Hepatocyte (in vitro differentiated cells): ENCODE results near the gene C19orf85. TPM values are rescaled to one million over a fixed set of nuclear protein-coding genes. Genes with fewer than 3 reads are reported as not detected.

ENCODE experiments used
- DNase-seq: peaks from one replicate; pipeline ENCODE4 v3.0.0-alpha.2; 2016; ENCODE audit warnings: low spot score
- H2AFZ ChIP-seq: fragments of 200-600 bp; sonication (generic); 2 replicates; pipeline ENCODE4 v1.6.0; 2016; ENCODE audit warnings: antibody characterized with exemption, mild to moderate bottlenecking
- H3K27ac ChIP-seq: fragments of 200-600 bp; sonication (generic); 2 replicates; pipeline ENCODE4 v1.5.1; 2016; ENCODE audit warnings: mild to moderate bottlenecking
- H3K27me3 ChIP-seq: fragments of 200-600 bp; sonication (generic); 2 replicates; pipeline ENCODE4 v1.6.1; 2016
- H3K36me3 ChIP-seq: fragments of 200-600 bp; sonication (generic); replicated peaks from 2 replicates; pipeline ENCODE4 v1.5.1; 2016; ENCODE audit warnings: low read depth; ENCODE audit not compliant: insufficient read depth
- H3K4me1 ChIP-seq: fragments of 200-600 bp; sonication (generic); 2 replicates; pipeline ENCODE4 v1.5.1; 2016; ENCODE audit warnings: mild to moderate bottlenecking, moderate library complexity; ENCODE audit not compliant: insufficient read depth
- H3K4me2 ChIP-seq: fragments of 200-600 bp; sonication (generic); 2 replicates; pipeline ENCODE4 v1.6.0; 2016
- H3K4me3 ChIP-seq: fragments of 200-600 bp; sonication (generic); 2 replicates; pipeline ENCODE4 v1.5.1; 2016; ENCODE audit warnings: mild to moderate bottlenecking
- H3K79me2 ChIP-seq: fragments of 200-600 bp; sonication (generic); 2 replicates; pipeline ENCODE4 v1.6.0; 2017; ENCODE audit warnings: mild to moderate bottlenecking
- H3K9me2 ChIP-seq: fragments of 200-600 bp; sonication (generic); replicated peaks from 2 replicates; pipeline ENCODE4 v1.6.0; 2017; ENCODE audit warnings: mild to moderate bottlenecking; ENCODE audit not compliant: insufficient read depth
- H3K9me3 ChIP-seq: fragments of 200-600 bp; sonication (generic); 2 replicates; pipeline ENCODE4 v1.5.1; 2016; ENCODE audit warnings: low read depth, mild to moderate bottlenecking
- H4K20me1 ChIP-seq: fragments of 200-600 bp; sonication (generic); 2 replicates; pipeline ENCODE4 v1.6.0; 2016; ENCODE audit warnings: mild to moderate bottlenecking; ENCODE audit not compliant: insufficient read depth, poor library complexity, severe bottlenecking
- CTCF ChIP-seq: fragments of 200-600 bp; sonication (generic); IDR thresholded peaks from 2 replicates; pipeline ENCODE4 v1.5.1; 2016; ENCODE audit warnings: antibody characterized with exemption, mild to moderate bottlenecking; ENCODE audit not compliant: poor library complexity
- EZH2 ChIP-seq: fragments of 200-600 bp; sonication (generic); IDR thresholded peaks from 2 replicates; pipeline ENCODE4 v1.6.1; 2016; ENCODE audit warnings: antibody characterized with exemption, mild to moderate bottlenecking, borderline replicate concordance
- EZH2phosphoT487 ChIP-seq: fragments of 200-600 bp; sonication (generic); IDR thresholded peaks from one replicate; pipeline ENCODE4 v1.6.1; 2018; ENCODE audit warnings: antibody characterized with exemption, mild to moderate bottlenecking, low read depth, moderate library complexity; ENCODE audit not compliant: unreplicated experiment, severe bottlenecking
- WGBS: methylation state at CpG from one replicate; pipeline ENCODE4 v1.1.6; 2016; ENCODE audit warnings: low lambda C conversion rate; ENCODE audit errors: missing lambda C conversion rate; 5-methylcytosine and 5-hydroxymethylcytosine counted together
- polyA plus RNA-seq: library from polyadenylated mRNA; unstranded; fragments of >200 nt; fragmentation: Nextera tagmentation; extraction: Ambion mirVana; gene quantifications from 2 replicates; pipeline ENCODE4 v1.2.1, GENCODE V29; 2016
- total RNA-seq: library from RNA; depleted of rRNA; stranded (reverse); fragments of >200 nt; gene quantifications from 2 replicates; pipeline ENCODE4 v1.2.3, GENCODE V29; 2014

The C19orf85 gene
- total and polyA plus RNA-seq, 2 experiments from 2014 or later: not detected

- Histone ChIP-seq H3K4me3 (no peak overlapping the region), H3K36me3 (no peaks in the 10 kb centered on the region), H3K27ac (no peak overlapping the region), H2AFZ (no peak overlapping the region), H3K4me1 (peaks cover 9% of the 10 kb centered on the region), H3K27me3 (peaks cover 10% of the 10 kb centered on the region), H3K79me2 (no peaks in the 10 kb centered on the region), H3K9me2 (no peaks in the 10 kb centered on the region), H4K20me1 (no peaks in the 10 kb centered on the region), H3K4me2 (no peak overlapping the region), H3K9me3 (no peaks in the 10 kb centered on the region)
- WGBS: 71% methylated on average over 12 of the region's 12 CpGs
- TF ChIP-seq CTCF (no peak), EZH2phosphoT487 (no peak), EZH2 (no peak)
- DNase-seq: no peak
These were observed 27.9 kb upstream of the C19orf85 start for GRCh38 chr19:55492362-55492944.

GRCh38 chr19:55491546-55492360 is 27.2 kb upstream of the C19orf85 start:
- no peak overlapping the region for H3K27ac ChIP-seq
- no peaks in the 10 kb centered on the region for H3K9me3 ChIP-seq
- H3K36me3 ChIP-seq: no peaks in the 10 kb centered on the region
- no peak overlapping the region for H3K4me2 ChIP-seq
- H3K4me1 ChIP-seq: peaks cover 16% of the 10 kb centered on the region
- 88% methylated on average over 20 of the region's 24 CpGs for WGBS
- H2AFZ ChIP-seq: no peak overlapping the region
- no peak for TF ChIP-seq EZH2phosphoT487
- no peak for TF ChIP-seq CTCF
- TF ChIP-seq EZH2: no peak
- DNase-seq: no peak
- H3K9me2 ChIP-seq: no peaks in the 10 kb centered on the region
- H3K27me3 ChIP-seq: peaks cover 10% of the 10 kb centered on the region
- H4K20me1 ChIP-seq: no peaks in the 10 kb centered on the region
- no peaks in the 10 kb centered on the region for H3K79me2 ChIP-seq
- H3K4me3 ChIP-seq: no peak overlapping the region

GRCh38 chr19:55490478-55491432 is 26.2 kb upstream of the C19orf85 start:
- H3K4me2 ChIP-seq: no peak overlapping the region
- no peak overlapping the region for H2AFZ ChIP-seq
- H3K27ac ChIP-seq: no peak overlapping the region
- no peaks in the 10 kb centered on the region for H3K9me2 ChIP-seq
- peaks cover 20% of the 10 kb centered on the region for H3K4me1 ChIP-seq
- H3K27me3 ChIP-seq: peaks cover 10% of the 10 kb centered on the region
- H3K36me3 ChIP-seq: no peaks in the 10 kb centered on the region
- H3K4me3 ChIP-seq: no peak overlapping the region
- no peaks in the 10 kb centered on the region for H4K20me1 ChIP-seq
- no peak for DNase-seq
- H3K79me2 ChIP-seq: peaks cover 2% of the 10 kb centered on the region
- WGBS: 91% methylated on average over 36 of the region's 52 CpGs
- H3K9me3 ChIP-seq: no peaks in the 10 kb centered on the region
- TF ChIP-seq EZH2phosphoT487 (no peak), EZH2 (no peak)
